Natural killer cell (primary cell): ENCODE results near the gene ARID5B. TPM values are rescaled to one million over a fixed set of nuclear protein-coding genes. Genes with fewer than 3 reads are reported as not detected.

ENCODE experiments used
- ATAC-seq, 3 donors: fragments of 150-1000 bp in 2 of 3; fragments of 200-7000 bp in 1 of 3; cut with Tn5 transposase; 1 replicate in 1 of 3; 2 replicates in 2 of 3; pipeline ENCODE4 v1.10.0; 2021; ENCODE audit warnings: mild to moderate bottlenecking in 2 of 3, moderate library complexity in 2 of 3
- DNase-seq, 2 donors: peaks; one replicate each; pipeline versions ENCODE4 v3.0.0 to v3.0.0-alpha.2; 2013 to 2021; ENCODE audit warnings: mixed read lengths in 1 of 2
- H3K27ac ChIP-seq: one replicate; pipeline ENCODE4 v1.5.1; 2013; ENCODE audit warnings: mild to moderate bottlenecking, low read length
- H3K27me3 ChIP-seq: one replicate; pipeline ENCODE4 v1.6.1; 2013; ENCODE audit warnings: low read length; ENCODE audit not compliant: control insufficient read depth, insufficient read depth
- H3K36me3 ChIP-seq: one replicate; pipeline ENCODE4 v1.6.1; 2013; ENCODE audit warnings: low read length; ENCODE audit not compliant: control insufficient read depth, insufficient read depth
- H3K4me1 ChIP-seq: one replicate; pipeline ENCODE4 v1.6.1; 2013; ENCODE audit warnings: low read length; ENCODE audit not compliant: control insufficient read depth, insufficient read depth
- H3K4me3 ChIP-seq: one replicate; pipeline ENCODE4 v1.5.1; 2013; ENCODE audit warnings: low read length
- H3K9me3 ChIP-seq: one replicate; pipeline ENCODE4 v1.6.1; 2013; ENCODE audit warnings: low read length; ENCODE audit not compliant: control insufficient read depth, insufficient read depth
- H3K27ac Mint-ChIP-seq, 2 donors: one replicate each; pipeline ENCODE4 v1.8.0; 2022; ENCODE audit warnings: mild to moderate bottlenecking in 2 of 2, mixed read lengths in 2 of 2, moderate library complexity in 1 of 2
- H3K27me3 Mint-ChIP-seq, 2 donors: one replicate each; pipeline ENCODE4 v1.8.0; 2022; ENCODE audit warnings: low read depth in 2 of 2, mixed read lengths in 2 of 2
- H3K36me3 Mint-ChIP-seq: one replicate; pipeline ENCODE4 v1.8.0; 2022; ENCODE audit warnings: mixed read lengths
- H3K4me1 Mint-ChIP-seq, 2 donors: one replicate each; pipeline ENCODE4 v1.8.0; 2022; ENCODE audit warnings: mixed read lengths in 2 of 2
- H3K4me3 Mint-ChIP-seq: one replicate; pipeline ENCODE4 v1.8.0; 2022; ENCODE audit warnings: mild to moderate bottlenecking, moderate library complexity, mixed read lengths
- H3K9me3 Mint-ChIP-seq, 2 donors: one replicate each; pipeline ENCODE4 v1.8.0; 2022; ENCODE audit warnings: mixed read lengths in 2 of 2
- CTCF ChIP-seq: fragments of 200-600 bp; IDR thresholded peaks from one replicate; pipeline ENCODE4 v1.8.0; 2022; ENCODE audit warnings: antibody characterized with exemption
- WGBS: methylation state at CpG from one replicate; pipeline ENCODE4 v1.1.7; 2013; ENCODE audit warnings: missing lambda C conversion rate; ENCODE audit not compliant: insufficient coverage; 5-methylcytosine and 5-hydroxymethylcytosine counted together
- intact Hi-C: fragments of 100-400 bp; cut with micrococcal nuclease; formaldehyde crosslinking; loops from one replicate; pipeline ENCODE4 v1.14.2; 2022
- total RNA-seq, 4 donors: library from RNA; stranded (reverse); fragments of 120-200 nt in 1 of 4; gene quantifications; one replicate each; pipeline versions ENCODE4 v1.2.3 to v1.2.4, GENCODE V29; 2013 to 2022

The ARID5B gene
- total RNA-seq, 3 donors from 2014 or later (not counting 1 experiment from before 2014, with no cell fraction given), result 22.3 to 44.3 (median 31.3) TPM

DNA sequence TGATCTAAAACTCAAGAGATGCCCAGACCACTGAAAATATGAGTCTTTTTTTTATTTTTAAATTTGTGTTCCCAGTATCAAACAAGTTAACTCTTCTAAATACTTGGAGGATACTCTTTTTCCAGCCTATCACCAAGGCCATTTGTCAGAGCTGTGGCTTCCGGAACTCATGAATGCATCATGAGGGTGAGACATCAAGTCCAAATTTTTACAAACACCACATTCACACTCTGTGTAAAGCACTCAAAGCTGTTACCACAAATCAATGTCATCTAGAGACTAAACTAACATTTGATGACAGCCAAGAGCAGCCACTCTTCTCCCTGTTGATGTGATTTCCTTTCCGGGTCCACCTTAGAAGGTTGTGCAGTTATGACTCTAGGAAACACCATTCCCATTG is 43.8 kb upstream of the ARID5B start:
- Mint-ChIP-seq H3K9me3 (no peaks in the 10 kb centered on the region), H3K36me3 (no peaks in the 10 kb centered on the region), H3K27me3 (no peaks in the 10 kb centered on the region), H3K27ac (no peak overlapping the region), H3K4me3 (no peak overlapping the region), H3K4me1 (no peaks in the 10 kb centered on the region)
- 96% methylated on average over 2 of the region's 2 CpGs for WGBS
- H3K4me3 ChIP-seq, result no peak overlapping the region
- ATAC-seq, result peak in 2 of 3 donors; percentile 18 to 30
- no peaks in the 10 kb centered on the region for H3K36me3 ChIP-seq
- no peak for TF ChIP-seq CTCF
- H3K9me3 ChIP-seq, result no peaks in the 10 kb centered on the region
- no peaks in the 10 kb centered on the region for H3K4me1 ChIP-seq
- intact Hi-C loops, result no loop called here
- H3K27ac ChIP-seq, result no peak overlapping the region
- DNase-seq, result no peak
- no peaks in the 10 kb centered on the region for H3K27me3 ChIP-seq

DNA sequence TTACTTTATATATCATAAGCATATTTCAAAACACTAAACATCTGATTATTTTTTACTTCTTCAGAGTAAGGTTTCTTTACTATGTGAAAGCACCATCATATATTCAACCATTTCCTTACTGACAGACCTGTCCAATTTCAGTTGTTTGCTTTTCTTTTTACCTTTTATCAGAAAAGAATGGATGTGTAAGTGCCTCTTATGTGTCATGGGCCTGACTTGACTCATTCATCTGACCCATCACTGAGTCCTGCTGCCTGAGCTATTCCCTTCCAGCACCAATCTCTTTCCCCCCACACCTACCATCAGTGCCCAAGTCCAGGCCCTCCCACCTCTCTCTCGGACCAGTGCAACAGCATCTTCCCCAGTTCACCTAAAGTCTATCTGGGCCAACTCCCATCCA is 41.7 kb upstream of the ARID5B start:
- H3K36me3 ChIP-seq, result no peaks in the 10 kb centered on the region
- no peak overlapping the region for H3K27ac ChIP-seq
- no peak for ATAC-seq
- Mint-ChIP-seq H3K27me3 (no peaks in the 10 kb centered on the region), H3K4me3 (no peak overlapping the region), H3K9me3 (no peaks in the 10 kb centered on the region), H3K27ac (no peak overlapping the region), H3K36me3 (no peaks in the 10 kb centered on the region), H3K4me1 (no peaks in the 10 kb centered on the region)
- no peak overlapping the region for H3K4me3 ChIP-seq
- no peaks in the 10 kb centered on the region for H3K27me3 ChIP-seq
- no peak for DNase-seq
- no peaks in the 10 kb centered on the region for H3K4me1 ChIP-seq
- H3K9me3 ChIP-seq, result no peaks in the 10 kb centered on the region
- TF ChIP-seq CTCF, result no peak
- 93% methylated on average over 1 of the region's 1 CpG for WGBS
- intact Hi-C loops, result no loop called here

GRCh38 chr10:61860964-61861758 is 40.3 kb upstream of the ARID5B start:
- Histone ChIP-seq H3K36me3 (no peaks in the 10 kb centered on the region), H3K4me1 (no peaks in the 10 kb centered on the region), H3K9me3 (no peaks in the 10 kb centered on the region), H3K27ac (no peak overlapping the region), H3K27me3 (no peaks in the 10 kb centered on the region), H3K4me3 (no peak overlapping the region)
- Mint-ChIP-seq H3K27ac (no peak overlapping the region), H3K27me3 (no peaks in the 10 kb centered on the region), H3K4me3 (no peak overlapping the region), H3K36me3 (no peaks in the 10 kb centered on the region), H3K4me1 (no peaks in the 10 kb centered on the region), H3K9me3 (no peaks in the 10 kb centered on the region)
- intact Hi-C loops, result no loop called here
- TF ChIP-seq CTCF, result no peak
- WGBS, result 91% methylated on average over 7 of the region's 8 CpGs
- no peak for ATAC-seq
- no peak for DNase-seq

DNA sequence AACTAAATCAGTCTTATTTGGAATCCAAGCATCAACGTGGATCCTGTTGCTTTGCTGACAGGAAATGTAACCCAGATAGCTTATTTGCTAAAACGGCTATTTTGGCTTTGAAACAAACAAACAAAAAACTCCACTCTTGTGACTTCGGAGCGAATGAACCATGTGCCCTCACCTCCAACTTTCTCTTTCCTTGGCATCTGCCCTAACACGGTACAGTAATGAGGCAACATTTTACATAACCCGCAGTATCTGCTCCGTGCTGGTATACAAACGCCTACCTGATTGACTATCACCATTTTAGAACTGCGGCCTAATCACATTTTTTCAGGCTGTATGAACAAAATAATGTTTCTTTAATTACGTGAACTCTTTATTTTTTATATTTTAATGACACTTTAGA is 37.5 kb upstream of the ARID5B start:
- no peaks in the 10 kb centered on the region for H3K9me3 Mint-ChIP-seq
- DNase-seq (no peak), ATAC-seq (no peak)
- H3K27ac Mint-ChIP-seq, result no peak overlapping the region
- WGBS, result 93% methylated on average over 9 of the region's 10 CpGs
- intact Hi-C loops, result no loop called here
- no peak overlapping the region for H3K4me3 Mint-ChIP-seq
- TF ChIP-seq CTCF, result no peak
- peaks cover 0 to 10% of the 10 kb centered on the region in 2 donors for H3K4me1 Mint-ChIP-seq
- Histone ChIP-seq H3K27me3 (no peaks in the 10 kb centered on the region), H3K9me3 (no peaks in the 10 kb centered on the region), H3K27ac (no peak overlapping the region), H3K4me1 (no peaks in the 10 kb centered on the region), H3K4me3 (no peak overlapping the region), H3K36me3 (no peaks in the 10 kb centered on the region)
- H3K27me3 Mint-ChIP-seq, result no peaks in the 10 kb centered on the region
- no peaks in the 10 kb centered on the region for H3K36me3 Mint-ChIP-seq
